GM12891 (cell line): ENCODE measurements around the gene SYT1.

Experiments used
- PAX5 ChIP-seq: IDR thresholded peaks from 2 replicates; pipeline ENCODE4 v1.6.1; 2011; ENCODE audit warnings: low read length, moderate library complexity, mild to moderate bottlenecking; ENCODE audit not compliant: insufficient read depth, severe bottlenecking
- POLR2A ChIP-seq: IDR thresholded peaks from 2 replicates; pipeline ENCODE4 v1.6.1; 2011; ENCODE audit warnings: low read depth, low read length, control low read depth
- POLR2AphosphoS5 ChIP-seq: IDR thresholded peaks from 2 replicates; pipeline ENCODE4 v1.6.1; 2011; ENCODE audit warnings: low read depth, low read length, control low read depth
- POU2F2 ChIP-seq: IDR thresholded peaks from 2 replicates; pipeline ENCODE4 v1.6.1; 2011; ENCODE audit warnings: low read depth, mild to moderate bottlenecking, control low read depth, low read length, moderate library complexity
- SPI1 ChIP-seq: IDR thresholded peaks from 2 replicates; pipeline ENCODE4 v1.6.1; 2011; ENCODE audit warnings: low read depth, low read length, control low read depth
- TAF1 ChIP-seq: IDR thresholded peaks from 2 replicates; pipeline ENCODE4 v1.6.1; 2011; ENCODE audit warnings: low read depth, low read length, control low read depth

DNA sequence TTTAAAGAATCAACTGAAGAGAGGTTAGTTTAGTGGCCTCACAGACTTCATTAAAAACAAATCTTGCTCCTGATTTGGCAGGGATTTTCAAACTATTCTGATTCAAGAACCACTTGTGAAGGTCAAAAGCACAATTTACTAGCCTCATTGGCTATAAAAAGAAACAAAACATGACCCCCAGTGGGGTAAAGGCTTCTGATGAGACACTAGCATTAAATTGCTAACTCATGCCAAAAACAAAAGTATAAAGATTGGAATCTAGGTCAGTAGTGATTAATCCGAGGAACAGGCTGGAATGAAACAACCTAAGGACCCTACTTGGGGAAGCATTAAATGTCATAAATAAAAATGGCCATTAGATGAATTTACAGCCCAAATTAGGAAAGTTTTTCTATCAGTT, 513.9 kb downstream of the SYT1 start:
- no peak for TF ChIP-seq TAF1
- TF ChIP-seq POLR2AphosphoS5: no peak
- no peak for TF ChIP-seq POLR2A
- TF ChIP-seq PAX5: no peak
- no peak for TF ChIP-seq SPI1
- TF ChIP-seq POU2F2: no peak
